Neutrophil (primary cell): Measurements from ENCODE around the gene MVB12B.

Source experiments
- H3K27ac ChIP-seq: fragments of 200-600 bp; sonication (generic); 2 replicates; pipeline ENCODE4 v1.5.1; 2016; ENCODE audit warnings: mild to moderate bottlenecking, moderate library complexity
- H3K27me3 ChIP-seq: fragments of 200-600 bp; sonication (generic); 2 replicates; pipeline ENCODE4 v1.6.0; 2016; ENCODE audit warnings: mild to moderate bottlenecking
- H3K36me3 ChIP-seq: fragments of 200-600 bp; sonication (generic); 2 replicates; pipeline ENCODE4 v1.5.1; 2017
- H3K4me1 ChIP-seq, 2 experiments: fragments of 200-600 bp in 1 of 2; sonication (generic) in 1 of 2; 1 replicate in 1 of 2; 2 replicates in 1 of 2; pipeline versions ENCODE4 v1.5.1 to v1.6.1; 2013 to 2016; ENCODE audit warnings: low read depth in 1 of 2, low read length in 1 of 2, mild to moderate bottlenecking in 1 of 2, moderate library complexity in 1 of 2; ENCODE audit not compliant: control insufficient read depth in 1 of 2, insufficient read depth in 1 of 2
- H3K4me3 ChIP-seq, 2 experiments: fragments of 200-600 bp in 1 of 2; sonication (generic) in 1 of 2; 1 replicate in 1 of 2; 2 replicates in 1 of 2; pipeline ENCODE4 v1.5.1; 2013 to 2016; ENCODE audit warnings: low read depth in 1 of 2, low read length in 1 of 2, mild to moderate bottlenecking in 1 of 2, moderate library complexity in 1 of 2
- H3K9me3 ChIP-seq: fragments of 200-600 bp; sonication (generic); 2 replicates; pipeline ENCODE4 v1.5.1; 2016
- CTCF ChIP-seq: fragments of 200-600 bp; sonication (generic); IDR thresholded peaks from 2 replicates; pipeline ENCODE4 v1.5.1; 2016; ENCODE audit warnings: antibody characterized with exemption

MVB12B gene

GRCh38 chr9:126488881-126489404 lies 162.3 kb downstream of the MVB12B start:
- TF ChIP-seq CTCF, result no peak
- Histone ChIP-seq H3K27ac (peak overlapping the region; percentile 81), H3K4me3 (no peak overlapping the region), H3K27me3 (no peaks in the 10 kb centered on the region), H3K4me1 (peaks cover 51 to 57% of the 10 kb centered on the region in 2 experiments), H3K36me3 (no peaks in the 10 kb centered on the region), H3K9me3 (no peaks in the 10 kb centered on the region)

- H3K4me3 ChIP-seq, result peak overlapping the region in 1 of 2 experiments; percentile 46
- peak overlapping the region; percentile 81 for H3K27ac ChIP-seq
- no peaks in the 10 kb centered on the region for H3K9me3 ChIP-seq
- no peak for TF ChIP-seq CTCF
- H3K36me3 ChIP-seq, result no peaks in the 10 kb centered on the region
- peaks cover 51 to 53% of the 10 kb centered on the region in 2 experiments for H3K4me1 ChIP-seq
- no peaks in the 10 kb centered on the region for H3K27me3 ChIP-seq
Observed at GRCh38 chr9:126489581-126490213, 163.1 kb downstream of the MVB12B start.

GRCh38 chr9:126490214-126490631 lies 163.6 kb downstream of the MVB12B start:
- Histone ChIP-seq H3K4me1 (peaks cover 51 to 53% of the 10 kb centered on the region in 2 experiments), H3K36me3 (no peaks in the 10 kb centered on the region), H3K4me3 (peak overlapping the region; percentile 21 to 46), H3K27ac (peak overlapping the region; percentile 81), H3K27me3 (no peaks in the 10 kb centered on the region), H3K9me3 (no peaks in the 10 kb centered on the region)
- no peak for TF ChIP-seq CTCF

GRCh38 chr9:126490871-126491567 lies 164.4 kb downstream of the MVB12B start:
- peak; percentile 91 for TF ChIP-seq CTCF
- peak overlapping the region; percentile 81 for H3K27ac ChIP-seq
- H3K9me3 ChIP-seq, result no peaks in the 10 kb centered on the region
- H3K36me3 ChIP-seq, result no peaks in the 10 kb centered on the region
- H3K4me1 ChIP-seq, result peaks cover 51 to 53% of the 10 kb centered on the region in 2 experiments
- H3K4me3 ChIP-seq, result peak overlapping the region in 1 of 2 experiments; percentile 46
- H3K27me3 ChIP-seq, result no peaks in the 10 kb centered on the region

GRCh38 chr9:126491568-126491879 lies 164.9 kb downstream of the MVB12B start:
- Histone ChIP-seq H3K27me3 (no peaks in the 10 kb centered on the region), H3K36me3 (no peaks in the 10 kb centered on the region)
- TF ChIP-seq CTCF, result no peak

More at GRCh38 chr9:126491568-126491879, 164.9 kb downstream of the MVB12B start:
- no peak overlapping the region for H3K4me3 ChIP-seq
- no peaks in the 10 kb centered on the region for H3K9me3 ChIP-seq
- H3K4me1 ChIP-seq, result peaks cover 48 to 49% of the 10 kb centered on the region in 2 experiments
- H3K27ac ChIP-seq, result no peak overlapping the region
